Jurkat, Clone E6-1 (cell line): ENCODE measurements around the gene WFS1.

Experiments used
- DNase-seq: peaks from one replicate; pipeline ENCODE4 v3.0.0-alpha.2; 2011; ENCODE audit warnings: low read depth, low spot score
- H3K4me3 ChIP-seq: 2 replicates; pipeline ENCODE4 v1.5.1; 2011; ENCODE audit warnings: mild to moderate bottlenecking, low read length, control low read depth, moderate library complexity

Gene WFS1

GRCh38 chr4:6309777-6310176 is 40.1 kb downstream of the WFS1 start:
- peak overlapping the region; percentile 50 for H3K4me3 ChIP-seq
- no peak for DNase-seq

GRCh38 chr4:6313216-6313615 is 43.6 kb downstream of the WFS1 start:
- H3K4me3 ChIP-seq = no peak overlapping the region
- DNase-seq = no peak

- DNase-seq = no peak
These were observed 46.9 kb downstream of the WFS1 start for GRCh38 chr4:6316461-6317003.

GRCh38 chr4:6318206-6318605 is 48.6 kb downstream of the WFS1 start:
- DNase-seq = no peak
- H3K4me3 ChIP-seq = no peak overlapping the region

More at GRCh38 chr4:6316461-6317003, 46.9 kb downstream of the WFS1 start:
- no peak overlapping the region for H3K4me3 ChIP-seq

GRCh38 chr4:6319530-6320150 is 50.0 kb downstream of the WFS1 start:
- H3K4me3 ChIP-seq = no peak overlapping the region
- no peak for DNase-seq

GRCh38 chr4:6320663-6321062 is 51.0 kb downstream of the WFS1 start:
- no peak for DNase-seq
- H3K4me3 ChIP-seq = no peak overlapping the region

- H3K4me3 ChIP-seq = no peak overlapping the region
- DNase-seq = no peak
These were observed 51.7 kb downstream of the WFS1 start for GRCh38 chr4:6321361-6321760.

- H3K4me3 ChIP-seq = no peak overlapping the region
- no peak for DNase-seq
These were observed 52.6 kb downstream of the WFS1 start for GRCh38 chr4:6322067-6322760.

- no peak for DNase-seq
- no peak overlapping the region for H3K4me3 ChIP-seq
These were observed 53.3 kb downstream of the WFS1 start for GRCh38 chr4:6322761-6323566.

GRCh38 chr4:6324461-6324998 is 54.9 kb downstream of the WFS1 start:
- no peak for DNase-seq
- H3K4me3 ChIP-seq = no peak overlapping the region

GRCh38 chr4:6324999-6325787 is 55.5 kb downstream of the WFS1 start:
- DNase-seq = no peak
- H3K4me3 ChIP-seq = no peak overlapping the region

GRCh38 chr4:6325788-6326290 is 56.2 kb downstream of the WFS1 start:
- no peak for DNase-seq
- H3K4me3 ChIP-seq = no peak overlapping the region

- H3K4me3 ChIP-seq = no peak overlapping the region
- DNase-seq = no peak
These were observed 56.8 kb downstream of the WFS1 start for GRCh38 chr4:6326312-6327060.

GRCh38 chr4:6327220-6327917 is 57.7 kb downstream of the WFS1 start:
- peak; percentile 46 for DNase-seq
- H3K4me3 ChIP-seq = no peak overlapping the region

- no peak for DNase-seq
- H3K4me3 ChIP-seq = no peak overlapping the region
These were observed 58.9 kb downstream of the WFS1 start for GRCh38 chr4:6328526-6328925.

- no peak overlapping the region for H3K4me3 ChIP-seq
- DNase-seq = no peak
These were observed 60.1 kb downstream of the WFS1 start for GRCh38 chr4:6329478-6330383.

- no peak overlapping the region for H3K4me3 ChIP-seq
- DNase-seq = no peak
These were observed 60.7 kb downstream of the WFS1 start for GRCh38 chr4:6330384-6330767.
